Lower lobe of right lung (tissue), 2 donors: ENCODE data around the gene CARS1. TPM values are rescaled to one million over a fixed set of nuclear protein-coding genes. Genes with fewer than 3 reads are reported as not detected.

ENCODE experiments used
- ATAC-seq, 2 donors: fragments of 200-7000 bp; cut with Tn5 transposase; one replicate each; pipeline ENCODE4 v1.9.1; 2020 to 2022; ENCODE audit warnings: mild to moderate bottlenecking in 2 of 2, moderate library complexity in 2 of 2
- DNase-seq: peaks from one replicate; pipeline ENCODE4 v3.0.0-alpha.2; 2020
- H3K27ac ChIP-seq: fragments of 200-600 bp; one replicate; pipeline ENCODE4 v1.8.0; 2022
- H3K27me3 ChIP-seq: fragments of 200-600 bp; one replicate; pipeline ENCODE4 v1.8.0; 2022; ENCODE audit warnings: low read depth
- H3K36me3 ChIP-seq: fragments of 200-600 bp; one replicate; pipeline ENCODE4 v1.8.0; 2022; ENCODE audit warnings: mild to moderate bottlenecking
- H3K4me1 ChIP-seq: fragments of 200-600 bp; one replicate; pipeline ENCODE4 v1.8.0; 2022
- H3K4me3 ChIP-seq: fragments of 200-600 bp; one replicate; pipeline ENCODE4 v1.8.0; 2022; ENCODE audit warnings: mild to moderate bottlenecking
- H3K9me3 ChIP-seq: fragments of 200-600 bp; one replicate; pipeline ENCODE4 v1.8.0; 2022
- CTCF ChIP-seq: fragments of 200-600 bp; IDR thresholded peaks from one replicate; pipeline ENCODE4 v1.8.0; 2022; ENCODE audit warnings: antibody characterized with exemption, mild to moderate bottlenecking
- intact Hi-C: fragments of 100-400 bp; cut with DNase I; formaldehyde crosslinking; loops from one replicate; pipeline ENCODE4 v1.11.0; 2022
- total RNA-seq: library from RNA; stranded (reverse); fragmentation: NEBNext Ultra II Directional; extraction: Animal tissue kit (Norgen Biotek cat#: 25700); gene quantifications from one replicate; pipeline ENCODE4 v1.2.1, GENCODE V29; 2021
- donor health status: DM: no; HTN: yes; CAD: no; lungs with severe emphysema.

The CARS1 gene
- total RNA-seq, 1 donor from 2014 or later: 40.2 TPM

- Histone ChIP-seq H3K36me3 (peaks cover 23% of the 10 kb centered on the region), H3K4me1 (no peaks in the 10 kb centered on the region), H3K4me3 (no peak overlapping the region), H3K27ac (no peak overlapping the region), H3K9me3 (no peaks in the 10 kb centered on the region), H3K27me3 (no peaks in the 10 kb centered on the region)
- ATAC-seq (no peak), DNase-seq (no peak)
- intact Hi-C loops: no loop called here
- no peak for TF ChIP-seq CTCF
Observed at GRCh38 chr11:3085052-3085451, 27.8 kb upstream of the CARS1 start.

GRCh38 chr11:3083321-3083720 is 26.1 kb upstream of the CARS1 start:
- Histone ChIP-seq H3K9me3 (no peaks in the 10 kb centered on the region), H3K27me3 (no peaks in the 10 kb centered on the region), H3K36me3 (peaks cover 7% of the 10 kb centered on the region), H3K27ac (no peak overlapping the region), H3K4me1 (no peaks in the 10 kb centered on the region), H3K4me3 (no peak overlapping the region)
- TF ChIP-seq CTCF: no peak
- no peak for DNase-seq
- ATAC-seq: no peak
- intact Hi-C loops: no loop called here

- no peaks in the 10 kb centered on the region for H3K4me1 ChIP-seq
- H3K36me3 ChIP-seq: no peaks in the 10 kb centered on the region
- intact Hi-C loops: no loop called here
- ATAC-seq (no peak), DNase-seq (no peak)
- H3K27ac ChIP-seq: no peak overlapping the region
- H3K9me3 ChIP-seq: no peaks in the 10 kb centered on the region
- no peaks in the 10 kb centered on the region for H3K27me3 ChIP-seq
- TF ChIP-seq CTCF: no peak
- H3K4me3 ChIP-seq: no peak overlapping the region
Observed at GRCh38 chr11:3081386-3081751, 24.1 kb upstream of the CARS1 start.

GRCh38 chr11:3080733-3081385 is 23.6 kb upstream of the CARS1 start:
- no peak for TF ChIP-seq CTCF
- intact Hi-C loops: no loop called here
- no peak for ATAC-seq
- no peak for DNase-seq
- no peaks in the 10 kb centered on the region for H3K36me3 ChIP-seq
- H3K9me3 ChIP-seq: no peaks in the 10 kb centered on the region
- no peaks in the 10 kb centered on the region for H3K27me3 ChIP-seq
- H3K4me1 ChIP-seq: no peaks in the 10 kb centered on the region
- no peak overlapping the region for H3K27ac ChIP-seq
- no peak overlapping the region for H3K4me3 ChIP-seq

DNA sequence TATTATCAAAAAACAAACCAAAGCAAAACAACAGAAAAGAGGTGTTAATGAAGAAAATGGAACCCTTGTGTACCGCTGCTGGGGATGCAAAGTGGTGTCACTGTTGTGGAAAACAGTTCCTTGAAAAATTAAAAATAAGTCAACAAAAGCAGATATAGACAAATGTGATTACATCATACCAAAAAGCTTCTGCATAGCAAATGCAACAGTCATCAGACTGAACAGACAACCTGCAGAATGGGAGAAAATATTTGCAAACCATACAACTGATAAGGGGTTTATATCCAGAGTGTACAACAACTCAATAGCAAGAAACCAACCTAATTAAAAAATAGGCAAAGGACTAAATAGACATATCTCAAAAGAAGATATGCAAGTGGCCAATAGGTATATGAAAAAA is 22.9 kb upstream of the CARS1 start:
- DNase-seq (no peak), ATAC-seq (no peak)
- no peak overlapping the region for H3K4me3 ChIP-seq
- intact Hi-C loops: no loop called here
- H3K27ac ChIP-seq: no peak overlapping the region
- H3K27me3 ChIP-seq: no peaks in the 10 kb centered on the region
- TF ChIP-seq CTCF: no peak
- no peaks in the 10 kb centered on the region for H3K36me3 ChIP-seq
- no peaks in the 10 kb centered on the region for H3K9me3 ChIP-seq
- no peaks in the 10 kb centered on the region for H3K4me1 ChIP-seq
